HepG2 (cell line): Measurements from ENCODE around the gene SIK2. TPM values are rescaled to one million over a fixed set of nuclear protein-coding genes. Genes with fewer than 3 reads are reported as not detected.
A peak's percentile ranks its signal among the peaks of the same experiment; 100 is the strongest.

Source experiments
- ERF ChIP-seq: IDR thresholded peaks from 2 replicates; pipeline ENCODE4 v1.6.1; 2018; ENCODE audit warnings: missing biosample characterization, missing genetic modification reagents
- GPN1 ChIP-seq: sonication (generic); formaldehyde crosslinking; IDR thresholded peaks from 2 replicates; pipeline ENCODE4 v1.5.1; 2020; ENCODE audit warnings: missing genetic modification reagents, borderline replicate concordance
- SKI ChIP-seq: fragments of 450-650 bp; IDR thresholded peaks from one replicate; pipeline ENCODE4 v1.6.1; 2018; ENCODE audit warnings: mild to moderate bottlenecking; ENCODE audit not compliant: partially characterized antibody
- SP2 ChIP-seq: sonication (generic); formaldehyde crosslinking; IDR thresholded peaks from 2 replicates; pipeline ENCODE4 v1.5.1; 2020; ENCODE audit warnings: mild to moderate bottlenecking, missing genetic modification reagents
- TAF15 ChIP-seq: fragments of 200-400 bp; formaldehyde crosslinking; IDR thresholded peaks from one replicate; pipeline ENCODE4 v1.6.1; 2018; ENCODE audit warnings: mild to moderate bottlenecking, low read depth, low read length; ENCODE audit not compliant: poor library complexity, severe bottlenecking
- TARDBP ChIP-seq: sonication (generic); formaldehyde crosslinking; IDR thresholded peaks from 2 replicates; pipeline ENCODE4 v1.8.0; 2022; ENCODE audit warnings: mild to moderate bottlenecking, missing genetic modification reagents
- YEATS4 ChIP-seq: sonication (generic); formaldehyde crosslinking; IDR thresholded peaks from 2 replicates; pipeline ENCODE4 v1.4.0; 2020; ENCODE audit warnings: missing genetic modification reagents, borderline replicate concordance
- ZNF484 ChIP-seq: sonication (generic); formaldehyde crosslinking; IDR thresholded peaks from 2 replicates; pipeline ENCODE4 v1.5.1; 2020; ENCODE audit warnings: mild to moderate bottlenecking, low read depth, missing genetic modification reagents, borderline replicate concordance
- ZNF879 ChIP-seq: sonication (generic); formaldehyde crosslinking; IDR thresholded peaks from 2 replicates; pipeline ENCODE4 v1.8.1; 2023; ENCODE audit warnings: missing genetic modification reagents
- ZSCAN31 ChIP-seq: sonication (generic); formaldehyde crosslinking; IDR thresholded peaks from 2 replicates; pipeline ENCODE4 v1.5.0; 2020; ENCODE audit warnings: low read depth, mild to moderate bottlenecking, missing genetic modification reagents
- polyA plus RNA-seq, 8 experiments: library from polyadenylated mRNA; depleted of rRNA in 3 of 8; stranded (reverse) in 7 of 8; unstranded in 1 of 8; fragments of >200 nt; fragmentation: Illumina TruSeq in 4 of 8; extraction: Trizol in 4 of 8; gene quantifications; 2 replicates each; pipeline versions ENCODE4 v1.2.1 to v1.2.3, GENCODE V29; 2011 to 2016; ENCODE audit warnings: low read depth in 4 of 8, missing spikeins in 1 of 8, mixed read lengths in 1 of 8; ENCODE audit not compliant: insufficient read depth in 1 of 8
- total RNA-seq, 5 experiments: library from RNA; depleted of rRNA; stranded (reverse); fragments of >200 nt; fragmentation: Illumina TruSeq; extraction: Trizol; gene quantifications; 2 replicates each; pipeline ENCODE4 v1.2.3, GENCODE V29; 2016; ENCODE audit warnings: low read depth in 1 of 5
- TF ChIP-seq, protein P1 (sequence below): sonication (generic); formaldehyde crosslinking; IDR thresholded peaks from 2 replicates; pipeline ENCODE4 v1.8.0; 2022; ENCODE audit warnings: mild to moderate bottlenecking, missing genetic modification reagents; ENCODE audit not compliant: insufficient replicate concordance
- TF ChIP-seq, protein P2 (sequence below): sonication (generic); formaldehyde crosslinking; IDR thresholded peaks from 2 replicates; pipeline ENCODE4 v1.9.0; 2021; ENCODE audit warnings: missing genetic modification reagents, mild to moderate bottlenecking, borderline replicate concordance
- TF ChIP-seq, protein P3 (sequence below): sonication (generic); formaldehyde crosslinking; IDR thresholded peaks from 2 replicates; pipeline ENCODE4 v1.4.0; 2020; ENCODE audit warnings: missing genetic modification reagents
- TF ChIP-seq, protein P4 (sequence below): sonication (generic); formaldehyde crosslinking; IDR thresholded peaks from 2 replicates; pipeline ENCODE4 v1.8.0; 2022; ENCODE audit warnings: mild to moderate bottlenecking, missing genetic modification reagents, moderate library complexity
- TF ChIP-seq, protein P5 (sequence below): sonication (generic); formaldehyde crosslinking; IDR thresholded peaks from 2 replicates; pipeline ENCODE4 v1.8.0; 2022; ENCODE audit warnings: low read depth, missing genetic modification reagents
- TF ChIP-seq, protein P6 (sequence below): sonication (generic); formaldehyde crosslinking; IDR thresholded peaks from 2 replicates; pipeline ENCODE4 v1.5.0; 2020; ENCODE audit warnings: missing genetic modification reagents
- TF ChIP-seq, protein P7 (sequence below): sonication (generic); formaldehyde crosslinking; IDR thresholded peaks from 2 replicates; pipeline ENCODE4 v1.5.0; 2020; ENCODE audit warnings: missing genetic modification reagents

Gene SIK2
- total and polyA plus RNA-seq, 2 of the 13 experiments (the other 11 are each of a cell fraction or from before 2014, with no cell fraction given) = 8.1 to 15.4 TPM

DNA sequence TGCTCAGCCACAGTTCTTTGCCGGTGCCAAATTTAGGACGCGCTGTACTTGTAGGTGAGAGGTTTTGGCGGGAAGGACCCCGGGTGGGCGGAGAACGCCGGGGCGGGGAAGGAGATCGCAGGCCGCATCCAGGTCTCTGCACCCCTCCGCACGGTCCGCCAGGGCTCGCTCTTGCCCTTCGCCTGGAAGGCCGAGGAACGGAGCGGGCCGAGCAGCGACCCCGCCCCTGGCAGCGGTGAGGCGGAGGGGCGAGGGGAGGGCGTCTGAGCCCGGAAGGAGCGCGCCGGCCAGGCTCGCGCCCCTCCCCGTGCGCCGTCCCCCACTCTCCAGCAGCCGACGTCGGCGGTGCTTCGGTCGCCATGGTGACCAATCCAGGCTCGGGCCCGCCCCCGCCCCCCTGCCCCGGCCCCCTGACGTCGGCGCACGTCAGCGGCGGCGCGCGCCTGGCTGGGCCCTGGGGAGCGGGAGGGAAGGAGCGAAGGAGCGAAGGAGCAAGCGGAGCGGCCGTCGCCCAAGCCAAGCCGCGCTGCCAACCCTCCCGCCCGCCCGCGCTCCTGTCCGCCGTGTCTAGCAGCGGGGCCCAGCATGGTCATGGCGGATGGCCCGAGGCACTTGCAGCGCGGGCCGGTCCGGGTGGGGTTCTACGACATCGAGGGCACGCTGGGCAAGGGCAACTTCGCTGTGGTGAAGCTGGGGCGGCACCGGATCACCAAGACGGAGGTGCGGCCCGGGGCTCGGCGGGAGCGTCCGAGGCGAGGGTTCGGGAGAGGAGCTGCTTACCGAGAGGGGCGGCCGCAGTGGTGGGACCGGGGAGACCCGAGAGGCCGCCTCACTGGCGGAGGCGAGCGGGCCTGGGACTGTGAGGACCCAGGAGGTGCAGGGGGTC lies at the start of gene SIK2 (continued):
- TF ChIP-seq, protein P1, sequence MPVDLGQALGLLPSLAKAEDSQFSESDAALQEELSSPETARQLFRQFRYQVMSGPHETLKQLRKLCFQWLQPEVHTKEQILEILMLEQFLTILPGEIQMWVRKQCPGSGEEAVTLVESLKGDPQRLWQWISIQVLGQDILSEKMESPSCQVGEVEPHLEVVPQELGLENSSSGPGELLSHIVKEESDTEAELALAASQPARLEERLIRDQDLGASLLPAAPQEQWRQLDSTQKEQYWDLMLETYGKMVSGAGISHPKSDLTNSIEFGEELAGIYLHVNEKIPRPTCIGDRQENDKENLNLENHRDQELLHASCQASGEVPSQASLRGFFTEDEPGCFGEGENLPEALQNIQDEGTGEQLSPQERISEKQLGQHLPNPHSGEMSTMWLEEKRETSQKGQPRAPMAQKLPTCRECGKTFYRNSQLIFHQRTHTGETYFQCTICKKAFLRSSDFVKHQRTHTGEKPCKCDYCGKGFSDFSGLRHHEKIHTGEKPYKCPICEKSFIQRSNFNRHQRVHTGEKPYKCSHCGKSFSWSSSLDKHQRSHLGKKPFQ = no peak
- TF ChIP-seq ZSCAN31 (no peak; the same call in 1 of the 2 replicates), ZNF484 (CRISPR knock-in tag) (no peak), GPN1 (no peak; the same call in 1 of the 2 replicates), SP2 (no peak; the same call in 1 of the 2 replicates), TARDBP (peak; percentile 94), ZNF879 (CRISPR knock-in tag) (no peak), SKI (peak; percentile 72), ERF (CRISPR knock-in tag) (peak; percentile 74), TAF15 (no peak), YEATS4 (CRISPR knock-in tag) (peak; percentile 30; the same call in 1 of the 2 replicates)
- TF ChIP-seq, protein P2, sequence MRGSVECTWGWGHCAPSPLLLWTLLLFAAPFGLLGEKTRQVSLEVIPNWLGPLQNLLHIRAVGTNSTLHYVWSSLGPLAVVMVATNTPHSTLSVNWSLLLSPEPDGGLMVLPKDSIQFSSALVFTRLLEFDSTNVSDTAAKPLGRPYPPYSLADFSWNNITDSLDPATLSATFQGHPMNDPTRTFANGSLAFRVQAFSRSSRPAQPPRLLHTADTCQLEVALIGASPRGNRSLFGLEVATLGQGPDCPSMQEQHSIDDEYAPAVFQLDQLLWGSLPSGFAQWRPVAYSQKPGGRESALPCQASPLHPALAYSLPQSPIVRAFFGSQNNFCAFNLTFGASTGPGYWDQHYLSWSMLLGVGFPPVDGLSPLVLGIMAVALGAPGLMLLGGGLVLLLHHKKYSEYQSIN = no peak
- TF ChIP-seq, protein P3, sequence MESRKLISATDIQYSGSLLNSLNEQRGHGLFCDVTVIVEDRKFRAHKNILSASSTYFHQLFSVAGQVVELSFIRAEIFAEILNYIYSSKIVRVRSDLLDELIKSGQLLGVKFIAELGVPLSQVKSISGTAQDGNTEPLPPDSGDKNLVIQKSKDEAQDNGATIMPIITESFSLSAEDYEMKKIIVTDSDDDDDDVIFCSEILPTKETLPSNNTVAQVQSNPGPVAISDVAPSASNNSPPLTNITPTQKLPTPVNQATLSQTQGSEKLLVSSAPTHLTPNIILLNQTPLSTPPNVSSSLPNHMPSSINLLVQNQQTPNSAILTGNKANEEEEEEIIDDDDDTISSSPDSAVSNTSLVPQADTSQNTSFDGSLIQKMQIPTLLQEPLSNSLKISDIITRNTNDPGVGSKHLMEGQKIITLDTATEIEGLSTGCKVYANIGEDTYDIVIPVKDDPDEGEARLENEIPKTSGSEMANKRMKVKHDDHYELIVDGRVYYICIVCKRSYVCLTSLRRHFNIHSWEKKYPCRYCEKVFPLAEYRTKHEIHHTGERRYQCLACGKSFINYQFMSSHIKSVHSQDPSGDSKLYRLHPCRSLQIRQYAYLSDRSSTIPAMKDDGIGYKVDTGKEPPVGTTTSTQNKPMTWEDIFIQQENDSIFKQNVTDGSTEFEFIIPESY = no peak; the same call in 1 of the 2 replicates
- TF ChIP-seq, protein P4, sequence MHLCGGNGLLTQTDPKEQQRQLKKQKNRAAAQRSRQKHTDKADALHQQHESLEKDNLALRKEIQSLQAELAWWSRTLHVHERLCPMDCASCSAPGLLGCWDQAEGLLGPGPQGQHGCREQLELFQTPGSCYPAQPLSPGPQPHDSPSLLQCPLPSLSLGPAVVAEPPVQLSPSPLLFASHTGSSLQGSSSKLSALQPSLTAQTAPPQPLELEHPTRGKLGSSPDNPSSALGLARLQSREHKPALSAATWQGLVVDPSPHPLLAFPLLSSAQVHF (CRISPR knock-in tag) = no peak
- TF ChIP-seq, protein P5, sequence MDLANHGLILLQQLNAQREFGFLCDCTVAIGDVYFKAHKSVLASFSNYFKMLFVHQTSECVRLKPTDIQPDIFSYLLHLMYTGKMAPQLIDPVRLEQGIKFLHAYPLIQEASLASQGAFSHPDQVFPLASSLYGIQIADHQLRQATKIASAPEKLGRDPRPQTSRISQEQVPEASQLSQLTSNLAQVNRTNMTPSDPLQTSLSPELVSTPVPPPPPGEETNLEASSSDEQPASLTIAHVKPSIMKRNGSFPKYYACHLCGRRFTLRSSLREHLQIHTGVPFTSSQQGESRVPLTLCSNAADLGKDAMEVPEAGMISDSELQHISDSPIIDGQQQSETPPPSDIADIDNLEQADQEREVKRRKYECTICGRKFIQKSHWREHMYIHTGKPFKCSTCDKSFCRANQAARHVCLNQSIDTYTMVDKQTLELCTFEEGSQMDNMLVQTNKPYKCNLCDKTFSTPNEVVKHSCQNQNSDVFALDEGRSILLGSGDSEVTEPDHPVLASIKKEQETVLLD (CRISPR knock-in tag) = no peak
- TF ChIP-seq, protein P6, sequence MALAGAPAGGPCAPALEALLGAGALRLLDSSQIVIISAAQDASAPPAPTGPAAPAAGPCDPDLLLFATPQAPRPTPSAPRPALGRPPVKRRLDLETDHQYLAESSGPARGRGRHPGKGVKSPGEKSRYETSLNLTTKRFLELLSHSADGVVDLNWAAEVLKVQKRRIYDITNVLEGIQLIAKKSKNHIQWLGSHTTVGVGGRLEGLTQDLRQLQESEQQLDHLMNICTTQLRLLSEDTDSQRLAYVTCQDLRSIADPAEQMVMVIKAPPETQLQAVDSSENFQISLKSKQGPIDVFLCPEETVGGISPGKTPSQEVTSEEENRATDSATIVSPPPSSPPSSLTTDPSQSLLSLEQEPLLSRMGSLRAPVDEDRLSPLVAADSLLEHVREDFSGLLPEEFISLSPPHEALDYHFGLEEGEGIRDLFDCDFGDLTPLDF (CRISPR knock-in tag) = peak; percentile 96
- TF ChIP-seq, protein P7, sequence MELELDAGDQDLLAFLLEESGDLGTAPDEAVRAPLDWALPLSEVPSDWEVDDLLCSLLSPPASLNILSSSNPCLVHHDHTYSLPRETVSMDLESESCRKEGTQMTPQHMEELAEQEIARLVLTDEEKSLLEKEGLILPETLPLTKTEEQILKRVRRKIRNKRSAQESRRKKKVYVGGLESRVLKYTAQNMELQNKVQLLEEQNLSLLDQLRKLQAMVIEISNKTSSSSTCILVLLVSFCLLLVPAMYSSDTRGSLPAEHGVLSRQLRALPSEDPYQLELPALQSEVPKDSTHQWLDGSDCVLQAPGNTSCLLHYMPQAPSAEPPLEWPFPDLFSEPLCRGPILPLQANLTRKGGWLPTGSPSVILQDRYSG (CRISPR knock-in tag) = no peak
